ENCODE results near the gene ATOH8. TPM values are rescaled to one million over a fixed set of nuclear protein-coding genes. Genes with fewer than 3 reads are reported as not detected.

ATOH8 gene
- total and polyA plus RNA-seq, 10 of the 15 experiments (the other 5 are each of a cell fraction or from before 2014, with no cell fraction given): 0.03 to 0.60 TPM; not detected in 8

- peak; percentile 23 to 24; a peak in 1 of 4 replicates for TF ChIP-seq IKZF2 (IDR thresholded peaks at IDR 0.05)
- no peak for TF ChIP-seq ZZZ3 (IDR thresholded peaks at IDR 0.05; ENCODE audit: control insufficient read depth, insufficient read length, low read depth)
- TF ChIP-seq FOXM1 (IDR thresholded peaks at IDR 0.05; ENCODE audit: low read depth, low read length): peak; percentile 36; the same call in 1 of the 2 replicates
- no peak for TF ChIP-seq EZH2 (IDR thresholded peaks at IDR 0.05; ENCODE audit: borderline replicate concordance, control insufficient read depth, low read depth, low read length)
- TF ChIP-seq, protein P1, sequence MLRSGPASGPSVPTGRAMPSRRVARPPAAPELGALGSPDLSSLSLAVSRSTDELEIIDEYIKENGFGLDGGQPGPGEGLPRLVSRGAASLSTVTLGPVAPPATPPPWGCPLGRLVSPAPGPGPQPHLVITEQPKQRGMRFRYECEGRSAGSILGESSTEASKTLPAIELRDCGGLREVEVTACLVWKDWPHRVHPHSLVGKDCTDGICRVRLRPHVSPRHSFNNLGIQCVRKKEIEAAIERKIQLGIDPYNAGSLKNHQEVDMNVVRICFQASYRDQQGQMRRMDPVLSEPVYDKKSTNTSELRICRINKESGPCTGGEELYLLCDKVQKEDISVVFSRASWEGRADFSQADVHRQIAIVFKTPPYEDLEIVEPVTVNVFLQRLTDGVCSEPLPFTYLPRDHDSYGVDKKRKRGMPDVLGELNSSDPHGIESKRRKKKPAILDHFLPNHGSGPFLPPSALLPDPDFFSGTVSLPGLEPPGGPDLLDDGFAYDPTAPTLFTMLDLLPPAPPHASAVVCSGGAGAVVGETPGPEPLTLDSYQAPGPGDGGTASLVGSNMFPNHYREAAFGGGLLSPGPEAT (IDR thresholded peaks at IDR 0.05; ENCODE audit: low read depth): 0 out of 2 replicates have a peak, but pooled peaks have one; percentile 26
- peak; percentile 56; the same call in 1 of the 2 replicates for TF ChIP-seq CREM (IDR thresholded peaks at IDR 0.05; ENCODE audit: low read depth)
- TF ChIP-seq NFXL1 (IDR thresholded peaks at IDR 0.05; ENCODE audit: borderline replicate concordance): no peak
- TF ChIP-seq, protein P2, sequence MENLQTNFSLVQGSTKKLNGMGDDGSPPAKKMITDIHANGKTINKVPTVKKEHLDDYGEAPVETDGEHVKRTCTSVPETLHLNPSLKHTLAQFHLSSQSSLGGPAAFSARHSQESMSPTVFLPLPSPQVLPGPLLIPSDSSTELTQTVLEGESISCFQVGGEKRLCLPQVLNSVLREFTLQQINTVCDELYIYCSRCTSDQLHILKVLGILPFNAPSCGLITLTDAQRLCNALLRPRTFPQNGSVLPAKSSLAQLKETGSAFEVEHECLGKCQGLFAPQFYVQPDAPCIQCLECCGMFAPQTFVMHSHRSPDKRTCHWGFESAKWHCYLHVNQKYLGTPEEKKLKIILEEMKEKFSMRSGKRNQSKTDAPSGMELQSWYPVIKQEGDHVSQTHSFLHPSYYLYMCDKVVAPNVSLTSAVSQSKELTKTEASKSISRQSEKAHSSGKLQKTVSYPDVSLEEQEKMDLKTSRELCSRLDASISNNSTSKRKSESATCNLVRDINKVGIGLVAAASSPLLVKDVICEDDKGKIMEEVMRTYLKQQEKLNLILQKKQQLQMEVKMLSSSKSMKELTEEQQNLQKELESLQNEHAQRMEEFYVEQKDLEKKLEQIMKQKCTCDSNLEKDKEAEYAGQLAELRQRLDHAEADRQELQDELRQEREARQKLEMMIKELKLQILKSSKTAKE (IDR thresholded peaks at IDR 0.05; ENCODE audit: low read depth, poor library complexity, severe bottlenecking): peak; percentile 19
- TF ChIP-seq EED (IDR thresholded peaks at IDR 0.05; ENCODE audit: low read depth): peak; percentile 50; the same call in 1 of the 2 replicates
- TF ChIP-seq NBN (IDR thresholded peaks at IDR 0.05): peak; percentile 14; the same call in 1 of the 2 replicates
- TF ChIP-seq ATF7 (IDR thresholded peaks at IDR 0.05; ENCODE audit: low read depth): peak; percentile 11; the same call in 1 of the 2 replicates
- no peak for TF ChIP-seq SMARCA5 (IDR thresholded peaks at IDR 0.05)
- TF ChIP-seq NFIC (IDR thresholded peaks at IDR 0.05; ENCODE audit: low read depth, low read length): peak; percentile 47; the same call in 1 of the 2 replicates
These were observed 77.9 kb downstream of the ATOH8 start (continued) for GRCh38 chr2:85831735-85832134.
